ENCODE data around the gene SLC35C1.

DNA sequence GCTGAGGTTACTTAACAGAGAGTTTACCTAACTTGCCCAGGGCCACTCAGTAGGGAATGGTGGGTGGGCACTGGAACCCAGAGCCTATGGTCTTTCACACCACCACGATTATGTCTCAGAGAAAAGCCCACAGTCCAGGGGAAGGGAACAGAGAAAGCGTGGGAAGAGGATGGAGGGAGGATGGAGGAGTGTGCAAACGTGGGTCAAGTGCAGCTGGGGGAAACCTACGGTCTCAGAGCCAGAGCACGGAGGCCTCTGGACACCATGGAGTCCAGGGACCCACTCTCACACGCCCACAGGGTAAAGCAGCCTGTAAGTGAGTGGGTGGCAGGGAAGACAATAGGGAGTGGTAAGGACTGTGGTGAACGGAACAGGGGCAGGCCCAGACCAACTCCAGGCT is 47.3 kb upstream of the SLC35C1 start:
- TF ChIP-seq, protein P1, sequence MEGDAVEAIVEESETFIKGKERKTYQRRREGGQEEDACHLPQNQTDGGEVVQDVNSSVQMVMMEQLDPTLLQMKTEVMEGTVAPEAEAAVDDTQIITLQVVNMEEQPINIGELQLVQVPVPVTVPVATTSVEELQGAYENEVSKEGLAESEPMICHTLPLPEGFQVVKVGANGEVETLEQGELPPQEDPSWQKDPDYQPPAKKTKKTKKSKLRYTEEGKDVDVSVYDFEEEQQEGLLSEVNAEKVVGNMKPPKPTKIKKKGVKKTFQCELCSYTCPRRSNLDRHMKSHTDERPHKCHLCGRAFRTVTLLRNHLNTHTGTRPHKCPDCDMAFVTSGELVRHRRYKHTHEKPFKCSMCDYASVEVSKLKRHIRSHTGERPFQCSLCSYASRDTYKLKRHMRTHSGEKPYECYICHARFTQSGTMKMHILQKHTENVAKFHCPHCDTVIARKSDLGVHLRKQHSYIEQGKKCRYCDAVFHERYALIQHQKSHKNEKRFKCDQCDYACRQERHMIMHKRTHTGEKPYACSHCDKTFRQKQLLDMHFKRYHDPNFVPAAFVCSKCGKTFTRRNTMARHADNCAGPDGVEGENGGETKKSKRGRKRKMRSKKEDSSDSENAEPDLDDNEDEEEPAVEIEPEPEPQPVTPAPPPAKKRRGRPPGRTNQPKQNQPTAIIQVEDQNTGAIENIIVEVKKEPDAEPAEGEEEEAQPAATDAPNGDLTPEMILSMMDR (IDR thresholded peaks at IDR 0.05) = no peak
- TF ChIP-seq POLR2A (IDR thresholded peaks at IDR 0.05) = no peak

All from uterus (tissue), 2 donors.